Measurements from ENCODE around the gene RPS6KA1.
"Not testable (repeated sequence)": the region's sequence is repeated elsewhere in the genome, so short reads cannot be mapped to it uniquely, and the experiment has no call there.

The RPS6KA1 gene

DNA sequence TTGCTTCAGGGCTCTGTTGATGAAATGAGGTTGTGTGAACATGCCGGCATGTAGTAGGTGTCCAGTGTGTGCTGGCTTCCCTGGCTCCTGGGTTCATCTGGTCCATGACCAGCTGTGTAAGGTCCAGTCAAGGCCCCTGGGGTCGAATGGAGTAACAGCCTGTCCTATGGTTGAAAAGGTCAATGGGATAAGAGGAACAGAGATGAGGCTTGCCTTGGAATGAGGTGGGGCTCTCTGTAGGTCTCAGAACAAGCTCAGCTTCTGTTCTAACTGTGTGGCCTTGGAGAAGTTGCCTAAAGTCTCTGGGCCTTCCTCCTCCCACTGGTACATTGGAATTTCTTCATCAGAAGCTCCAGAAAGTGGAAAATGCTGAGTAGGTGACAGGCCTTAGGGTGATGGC is 26.6 kb downstream of the RPS6KA1 start:
- no peak for DNase-seq

- DNase-seq: no peak
These were observed 27.4 kb downstream of the RPS6KA1 start for GRCh38 chr1:26557008-26557407.

GRCh38 chr1:26558685-26559048 is 29.1 kb downstream of the RPS6KA1 start:
- no peak for DNase-seq

GRCh38 chr1:26560403-26560780 is 30.8 kb downstream of the RPS6KA1 start:
- no peak for DNase-seq

DNA sequence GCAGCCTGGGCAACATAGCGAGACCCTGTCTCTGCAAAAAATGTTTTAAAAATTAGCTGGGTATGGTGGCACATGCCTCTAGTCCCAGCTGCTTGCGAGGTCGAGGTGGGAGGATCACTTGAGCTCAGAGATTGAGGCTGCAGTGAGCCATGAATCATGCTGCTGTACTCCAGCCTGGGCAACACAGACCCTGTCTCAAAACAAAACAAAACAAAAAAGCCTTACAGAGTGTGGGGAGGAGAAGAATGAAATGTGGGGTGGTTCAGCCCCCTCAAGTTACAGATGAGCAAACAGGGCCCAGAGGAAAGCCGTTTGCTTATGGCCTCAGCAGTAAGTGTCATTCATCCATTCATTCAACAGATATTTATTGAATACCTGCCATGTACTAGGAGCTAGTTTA is 40.7 kb downstream of the RPS6KA1 start:
- DNase-seq: no peak

DNA sequence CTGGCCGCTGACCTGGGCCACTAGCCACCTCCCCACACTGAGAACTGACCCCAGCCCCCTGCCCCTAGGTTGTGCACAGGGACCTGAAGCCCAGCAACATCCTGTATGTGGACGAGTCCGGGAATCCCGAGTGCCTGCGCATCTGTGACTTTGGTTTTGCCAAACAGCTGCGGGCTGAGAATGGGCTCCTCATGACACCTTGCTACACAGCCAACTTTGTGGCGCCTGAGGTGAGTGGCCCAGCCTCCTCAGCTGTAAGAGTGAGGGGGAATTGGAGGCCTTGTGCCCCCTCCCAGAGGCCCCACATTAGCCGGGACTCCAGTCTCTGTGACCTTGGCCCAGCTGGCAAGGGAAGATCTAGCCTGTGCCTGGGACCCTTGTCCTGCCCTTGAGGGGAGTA is 41.8 kb downstream of the RPS6KA1 start:
- no peak for DNase-seq

- DNase-seq: no peak
These were observed 44.5 kb downstream of the RPS6KA1 start for GRCh38 chr1:26574018-26574417.

DNA sequence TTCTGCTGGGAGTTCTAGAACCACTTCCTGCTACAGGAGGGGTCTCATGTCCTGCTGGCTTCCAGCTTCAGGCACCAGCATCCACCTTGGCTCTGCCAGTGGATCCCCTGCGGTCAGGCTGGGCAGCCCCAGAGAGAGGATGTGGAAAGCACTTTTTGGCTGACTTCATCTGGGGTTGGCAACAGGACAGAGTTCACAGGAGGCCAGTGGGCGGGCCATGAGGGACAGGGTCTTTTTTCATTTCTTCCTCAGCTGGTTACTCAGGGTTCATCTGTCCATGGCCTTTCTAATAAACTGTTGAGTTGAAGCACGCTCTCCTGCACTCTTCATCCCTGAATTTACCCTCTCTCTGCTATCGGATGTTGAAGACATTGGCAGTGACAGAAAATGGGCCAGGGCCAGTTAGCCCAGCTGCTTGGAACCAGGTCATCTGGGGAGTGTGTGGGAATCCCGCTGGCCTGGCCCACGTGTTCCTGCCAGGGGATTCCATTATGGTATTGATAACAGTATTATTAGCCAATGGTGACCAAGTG is 45.2 kb downstream of the RPS6KA1 start:
- DNase-seq: no peak

- no peak for DNase-seq
These were observed 45.8 kb downstream of the RPS6KA1 start for GRCh38 chr1:26575348-26575747.

GRCh38 chr1:26578167-26578566 is 48.6 kb downstream of the RPS6KA1 start:
- no peak for DNase-seq

DNA sequence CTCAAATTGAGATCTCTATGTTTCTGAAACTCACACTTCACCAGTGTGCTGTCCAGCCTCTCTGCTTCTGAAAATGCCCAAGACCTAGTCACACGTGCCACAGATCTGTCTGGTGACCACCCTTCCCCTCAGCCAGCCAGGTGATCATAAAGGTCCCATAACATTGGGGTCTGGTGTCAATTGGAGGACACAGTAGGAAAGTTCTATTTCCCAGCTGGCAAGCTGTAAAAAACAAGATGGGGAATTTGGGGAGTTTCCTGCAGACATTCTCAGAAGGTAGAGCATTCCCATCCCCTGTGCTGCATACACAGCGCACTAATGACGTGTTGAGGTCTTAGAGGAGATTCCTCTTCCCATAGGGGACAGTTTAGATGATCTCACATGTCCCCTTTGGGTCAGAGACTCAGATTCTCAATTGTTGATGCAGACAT is 50.1 kb downstream of the RPS6KA1 start:
- peak in 1 of 2 experiments; percentile 24 for DNase-seq

DNA sequence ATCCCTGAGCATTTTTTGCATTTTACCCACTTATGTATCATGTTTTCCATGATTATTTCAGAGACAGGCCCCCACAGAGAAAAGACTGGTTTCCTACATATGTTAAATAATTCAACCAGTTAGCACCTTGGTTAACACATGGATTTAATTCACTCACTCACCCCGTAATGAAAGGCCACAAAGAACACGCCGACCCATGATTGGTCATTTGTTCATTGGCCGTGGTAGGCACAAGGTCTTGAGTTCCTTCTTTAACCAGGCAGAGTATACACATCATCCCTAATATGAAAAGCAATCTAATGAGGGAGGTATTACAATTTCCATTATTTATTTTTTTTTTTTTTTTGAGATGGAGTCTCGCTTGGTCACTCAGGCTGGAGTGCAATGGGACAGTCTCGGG is 50.6 kb downstream of the RPS6KA1 start:
- DNase-seq: peak in 1 of 2 experiments; percentile 51

DNA sequence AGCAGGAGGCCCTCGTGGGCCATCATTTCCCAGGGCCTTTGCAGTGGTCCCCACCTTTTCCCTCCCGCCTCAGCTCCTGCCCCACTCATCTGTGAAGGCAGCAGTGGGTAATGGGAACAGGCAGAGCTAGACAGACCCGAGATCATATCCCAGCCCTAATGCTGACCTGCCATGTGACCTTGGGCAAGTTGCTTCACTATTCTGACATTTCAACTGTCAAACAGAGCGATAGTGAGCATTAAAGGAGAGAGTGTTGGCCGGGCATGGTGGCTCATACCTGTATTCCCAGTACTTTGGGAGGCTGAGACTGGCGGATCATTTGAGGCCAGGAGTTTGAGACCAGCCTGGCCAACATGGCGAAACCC is 51.7 kb downstream of the RPS6KA1 start:
- no peak for DNase-seq

- DNase-seq: peak in 1 of 2 experiments; percentile 40
These were observed 52.7 kb downstream of the RPS6KA1 start for GRCh38 chr1:26582053-26582835.

- DNase-seq: peak; percentile 88 to 92
These were observed 53.4 kb downstream of the RPS6KA1 start for GRCh38 chr1:26582836-26583460.

DNA sequence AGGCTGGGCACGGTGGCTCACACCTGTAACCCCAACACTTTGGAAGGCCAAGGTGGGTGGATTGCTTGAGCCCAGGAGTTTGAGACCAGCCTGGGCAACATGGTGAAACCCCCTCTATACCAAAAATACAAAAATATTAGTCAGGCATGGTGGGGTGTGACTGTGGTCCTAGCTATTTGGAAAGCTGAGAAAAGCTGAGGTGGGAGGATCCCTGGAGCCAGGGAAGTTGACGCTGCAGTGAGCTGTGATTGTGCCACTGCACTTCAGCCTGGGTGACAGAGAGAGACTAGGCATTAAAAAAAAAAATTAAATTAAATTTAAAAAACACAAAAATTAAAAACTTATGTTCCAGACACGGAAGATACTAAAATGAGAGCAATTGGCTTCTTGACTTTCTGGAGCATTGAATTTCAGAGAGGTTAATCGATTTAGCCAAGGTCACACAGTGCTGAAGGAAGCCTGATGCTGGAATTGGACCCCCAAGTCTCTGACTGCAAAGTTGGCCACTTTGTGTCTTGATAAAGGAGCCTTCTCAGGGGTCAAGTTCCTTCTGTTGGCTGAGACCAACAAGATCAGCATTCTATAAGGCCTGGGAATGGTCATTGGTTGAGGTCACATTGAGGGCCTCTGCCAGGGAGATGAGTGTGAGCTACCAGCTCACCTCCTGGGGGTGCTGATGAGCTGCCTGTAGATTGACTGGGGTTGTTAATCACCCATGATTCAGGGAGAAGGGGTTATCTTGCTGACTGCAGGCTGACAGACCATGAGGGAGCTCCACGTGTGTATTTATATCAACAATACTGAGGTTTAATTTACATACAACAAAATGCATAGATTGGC is 54.3 kb downstream of the RPS6KA1 start:
- peak; percentile 58 to 69 for DNase-seq

GRCh38 chr1:26584588-26584987 is 55.0 kb downstream of the RPS6KA1 start:
- not testable (repeated sequence) for DNase-seq

GRCh38 chr1:26585471-26585870 is 55.9 kb downstream of the RPS6KA1 start:
- no peak for DNase-seq

DNA sequence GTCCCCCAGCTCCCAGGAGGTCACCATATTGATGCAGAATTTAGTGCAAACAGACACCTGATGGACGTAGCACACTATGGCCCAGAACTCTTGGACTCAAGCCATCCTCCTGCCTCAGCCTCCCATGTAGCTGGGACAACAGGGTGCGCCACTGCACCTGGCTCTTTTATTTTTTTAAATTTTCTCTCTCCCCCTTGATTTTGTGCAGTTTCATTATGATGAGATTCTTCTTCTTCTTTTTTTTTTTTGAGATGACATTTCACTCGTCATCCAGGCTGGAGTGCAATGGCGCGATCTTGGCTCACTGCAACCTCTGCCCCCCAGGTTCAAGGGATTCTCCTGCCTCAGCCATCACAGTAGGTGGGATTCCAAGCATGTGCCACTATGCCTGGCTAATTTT is 63.8 kb downstream of the RPS6KA1 start:
- DNase-seq: no peak

- not testable (repeated sequence) for DNase-seq
These were observed 65.0 kb downstream of the RPS6KA1 start for GRCh38 chr1:26594593-26594992.

DNA sequence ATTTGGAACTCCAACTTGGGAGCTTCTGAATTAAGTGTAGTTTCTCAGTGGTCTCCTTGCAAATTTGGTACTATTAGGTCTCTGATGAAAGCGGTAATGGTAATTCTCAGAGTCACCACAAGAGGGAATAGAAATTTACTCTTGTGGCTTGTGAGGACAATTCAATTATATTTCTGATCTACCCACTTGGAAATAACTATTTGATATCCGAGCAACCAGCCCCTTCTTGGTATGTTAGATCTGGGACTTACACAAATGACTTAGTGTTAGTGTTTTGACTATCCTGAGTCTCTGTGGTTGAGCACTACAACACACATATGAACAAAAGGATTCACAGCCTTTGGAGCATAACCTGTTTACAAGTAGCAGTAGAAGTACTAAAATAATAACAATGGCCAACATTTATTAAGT is 68.1 kb downstream of the RPS6KA1 start:
- DNase-seq: no peak

DNA sequence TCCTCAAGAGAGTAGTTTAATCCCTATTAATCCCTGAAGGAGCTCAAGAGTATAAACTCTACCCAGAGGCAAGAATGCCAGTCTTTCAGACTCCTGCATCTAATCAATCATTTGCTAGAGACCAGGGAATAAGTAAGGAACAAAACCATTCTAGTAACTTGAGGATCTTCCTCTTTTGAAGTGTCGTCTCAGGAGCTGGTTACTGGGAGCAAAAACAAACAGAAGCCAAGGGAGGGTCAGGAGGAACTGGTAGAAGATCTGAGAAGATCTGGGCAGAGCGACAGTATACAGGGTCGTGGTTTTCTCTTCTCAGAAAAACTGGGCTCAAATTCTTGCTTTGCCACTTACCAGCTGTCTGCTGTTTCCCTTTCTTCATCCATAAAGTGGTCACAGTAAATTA is 69.3 kb downstream of the RPS6KA1 start:
- no peak for DNase-seq

DNA sequence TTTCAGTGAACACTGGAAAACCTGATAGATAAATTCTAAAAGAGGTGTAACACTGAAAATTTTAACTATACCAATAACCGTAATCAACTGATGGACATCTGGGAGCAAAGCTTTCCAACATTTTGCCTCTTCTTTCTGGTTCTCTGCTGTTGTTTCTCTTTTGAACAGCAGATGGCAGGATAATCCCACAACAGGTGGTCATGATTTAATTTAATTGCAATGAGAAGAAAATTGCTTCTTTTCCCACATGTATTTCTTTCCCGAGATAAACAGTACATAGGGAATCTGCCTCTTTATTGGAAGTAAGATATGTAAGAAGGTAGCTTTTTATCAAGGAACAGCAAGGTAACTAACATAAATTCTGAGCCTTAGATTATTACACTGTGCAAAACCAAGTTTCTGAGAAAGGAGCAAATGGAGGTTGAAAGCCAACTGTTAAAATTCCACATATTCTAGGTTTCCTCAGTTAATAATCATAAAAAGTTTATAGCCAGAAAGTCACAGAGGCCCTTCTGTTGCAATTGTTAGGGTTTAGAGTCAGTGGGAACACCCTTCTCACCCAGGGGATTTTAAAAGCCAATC is 72.9 kb downstream of the RPS6KA1 start:
- peak in 1 of 2 experiments; percentile 25 for DNase-seq
